ENCODE data around the gene EGFLAM.

Gene EGFLAM

GRCh38 chr5:38445374-38446028, 187.1 kb downstream of the EGFLAM start:
- peak in 7 of 56 donors; percentile 9 to 45 (median 21) for DNase-seq

DNA sequence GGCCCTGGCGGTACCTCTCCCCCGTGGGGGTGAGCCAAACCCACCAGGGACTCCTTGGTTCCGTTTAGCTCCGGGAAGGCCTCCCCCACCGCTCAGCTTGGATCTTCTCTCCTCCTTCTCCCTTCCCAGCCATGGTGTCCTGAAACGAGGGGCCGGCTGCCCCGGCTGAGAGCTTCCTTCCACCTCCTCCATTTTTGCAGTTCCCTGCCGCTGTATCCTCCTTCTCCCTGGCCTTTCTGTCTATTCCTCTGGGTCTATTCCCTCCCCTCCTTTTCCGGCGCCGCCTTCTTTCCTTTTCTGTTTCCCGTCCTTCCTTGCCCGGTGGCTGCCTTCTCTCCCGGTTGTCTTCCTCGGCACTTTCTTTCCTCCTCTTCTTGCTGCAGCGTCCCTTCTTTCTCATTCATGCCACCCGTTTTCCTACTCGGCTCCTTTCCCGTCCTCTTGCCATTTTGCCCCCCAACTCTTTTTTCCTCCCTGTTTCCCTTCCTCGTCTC, 187.7 kb downstream of the EGFLAM start:
- no peak for DNase-seq

- no peak for DNase-seq
Measured at GRCh38 chr5:38447056-38447455, 188.7 kb downstream of the EGFLAM start.

DNA sequence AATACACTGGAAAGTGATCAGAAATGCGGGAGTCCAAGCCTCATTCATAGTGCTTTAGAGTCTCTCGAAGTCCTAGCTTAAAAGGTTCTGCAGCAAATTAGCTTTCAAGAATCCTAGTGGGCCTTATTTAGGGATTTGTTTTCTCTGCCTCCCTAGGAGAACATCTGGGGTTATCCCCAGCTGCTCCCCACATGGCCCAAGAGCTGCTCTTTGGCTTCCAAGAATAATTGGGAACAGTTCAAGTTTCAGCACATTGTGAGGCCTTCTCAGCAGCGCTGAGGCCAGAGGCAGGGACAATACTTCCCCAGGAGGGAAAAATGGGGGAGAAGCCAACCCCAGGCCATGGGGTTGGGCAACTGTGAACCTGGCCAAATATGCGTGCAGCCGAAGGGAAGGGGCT, 189.4 kb downstream of the EGFLAM start:
- peak in 12 of 56 donors; percentile 13 to 53 (median 23) for DNase-seq

- DNase-seq: no peak
Measured at GRCh38 chr5:38448568-38449350, 190.4 kb downstream of the EGFLAM start.

- DNase-seq: no peak
Measured at GRCh38 chr5:38450627-38451026, 192.3 kb downstream of the EGFLAM start.

GRCh38 chr5:38451074-38451725, 192.8 kb downstream of the EGFLAM start:
- no peak for DNase-seq

DNA sequence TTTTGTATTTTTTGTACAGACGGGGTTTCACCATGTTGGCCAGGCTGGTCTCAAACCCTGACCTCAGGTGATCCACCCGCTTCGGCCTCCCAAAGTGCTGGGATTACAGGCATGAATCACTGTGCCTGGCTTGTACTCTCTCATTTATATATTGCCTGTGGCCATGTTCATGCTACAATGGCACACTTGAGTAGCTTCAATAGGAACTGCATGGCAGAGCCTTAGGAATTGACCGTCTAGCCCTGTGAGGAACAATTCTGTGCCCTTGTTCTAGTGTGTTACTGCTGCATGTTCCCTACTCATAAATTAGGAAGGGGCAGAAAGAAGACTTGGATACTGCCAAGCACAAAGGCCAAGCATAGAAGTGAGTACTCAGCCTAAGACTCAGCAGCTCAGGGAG, 193.8 kb downstream of the EGFLAM start:
- no peak for DNase-seq

- no peak for DNase-seq
Measured at GRCh38 chr5:38453506-38453905, 195.1 kb downstream of the EGFLAM start.

DNA sequence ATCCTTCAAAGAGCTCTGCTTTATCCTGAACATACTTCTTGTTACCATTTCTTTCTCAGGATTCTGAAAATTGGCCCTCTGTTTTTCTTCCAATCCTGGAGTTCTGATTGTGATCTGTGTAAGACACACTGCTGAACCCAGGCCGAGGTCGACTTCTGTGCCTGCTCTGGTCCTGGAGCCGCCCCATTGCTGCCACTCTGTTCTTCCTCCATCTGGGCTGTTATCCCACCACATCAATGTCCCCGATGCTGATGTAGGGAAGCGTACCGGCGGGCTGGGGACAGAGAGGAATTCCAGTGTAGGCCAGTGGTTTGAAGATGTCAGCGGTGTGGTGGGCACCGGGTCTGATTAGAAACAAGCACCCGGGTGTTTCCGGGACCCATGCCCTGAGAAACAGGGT, 195.6 kb downstream of the EGFLAM start:
- DNase-seq: no peak

GRCh38 chr5:38455796-38456330, 197.5 kb downstream of the EGFLAM start:
- no peak for DNase-seq

DNA sequence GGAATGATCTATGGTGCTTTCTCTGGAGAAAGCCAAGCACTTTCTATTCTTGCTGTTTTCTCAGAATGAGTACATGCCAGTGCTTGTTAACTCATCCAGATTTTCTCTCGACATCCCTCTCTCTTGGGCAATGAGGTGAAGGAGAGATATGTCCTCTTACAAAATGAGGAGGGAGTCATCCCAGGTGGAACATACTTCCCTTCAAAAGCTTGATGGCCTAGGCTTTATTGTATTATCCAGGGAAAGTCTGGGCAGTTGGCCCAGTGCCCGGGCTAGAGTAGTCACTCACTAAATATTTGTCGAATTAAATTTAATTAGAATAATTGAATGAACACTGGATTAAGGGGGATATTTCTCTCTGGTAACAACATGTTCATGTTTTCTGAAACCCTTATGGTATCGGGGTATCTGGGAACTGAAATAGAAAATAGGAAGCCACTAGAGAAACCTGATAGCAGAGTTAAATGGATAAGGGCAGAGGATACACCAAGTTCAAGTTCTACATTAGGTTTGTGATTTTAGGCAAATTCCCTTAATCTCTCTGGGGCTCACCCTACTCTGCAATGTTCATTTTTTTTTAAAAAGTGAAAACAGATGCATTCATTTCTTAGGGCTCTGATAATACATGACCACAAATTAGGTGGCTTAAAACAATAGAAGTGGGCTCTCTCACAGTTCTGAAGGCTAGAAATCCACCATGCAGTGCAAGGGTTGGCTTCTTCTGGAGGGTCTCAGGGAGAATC, 198.5 kb downstream of the EGFLAM start:
- DNase-seq: no peak

- DNase-seq: no peak
Measured at GRCh38 chr5:38458174-38458573, 199.8 kb downstream of the EGFLAM start.

DNA sequence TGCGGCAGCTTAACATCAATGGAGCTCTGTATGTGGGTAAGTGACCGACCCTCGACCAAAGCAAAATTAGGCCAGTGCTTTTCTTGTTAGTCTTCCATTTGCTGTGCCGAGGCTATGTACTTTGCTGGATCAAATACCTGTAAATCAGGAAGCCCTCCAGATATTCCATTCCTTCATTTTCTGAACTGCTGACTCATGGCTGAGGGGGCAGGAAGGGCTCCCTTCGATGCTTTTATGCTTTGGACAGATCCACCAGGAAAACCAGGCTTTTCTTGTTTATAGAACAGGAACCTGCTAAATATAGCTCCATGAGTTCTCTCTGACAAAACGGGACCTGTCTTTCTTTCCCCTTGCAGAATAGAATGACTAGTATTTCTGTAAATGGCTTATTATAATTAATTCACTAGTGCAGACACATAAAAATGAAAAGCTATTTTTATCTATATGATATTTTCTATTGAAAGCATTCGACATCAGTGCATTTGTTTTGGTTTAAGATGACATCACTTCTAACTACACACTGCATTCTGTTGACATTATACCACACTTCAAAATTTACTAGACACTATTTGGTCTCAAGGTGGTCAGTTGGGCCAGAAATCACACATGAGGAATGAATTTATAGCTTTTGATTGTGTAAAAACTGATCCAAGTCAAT, 204.7 kb downstream of the EGFLAM start:
- DNase-seq: peak in 1 of 56 donors; percentile 15

GRCh38 chr5:38463634-38464521, 205.5 kb downstream of the EGFLAM start:
- DNase-seq: peak in 1 of 56 donors; percentile 27

DNA sequence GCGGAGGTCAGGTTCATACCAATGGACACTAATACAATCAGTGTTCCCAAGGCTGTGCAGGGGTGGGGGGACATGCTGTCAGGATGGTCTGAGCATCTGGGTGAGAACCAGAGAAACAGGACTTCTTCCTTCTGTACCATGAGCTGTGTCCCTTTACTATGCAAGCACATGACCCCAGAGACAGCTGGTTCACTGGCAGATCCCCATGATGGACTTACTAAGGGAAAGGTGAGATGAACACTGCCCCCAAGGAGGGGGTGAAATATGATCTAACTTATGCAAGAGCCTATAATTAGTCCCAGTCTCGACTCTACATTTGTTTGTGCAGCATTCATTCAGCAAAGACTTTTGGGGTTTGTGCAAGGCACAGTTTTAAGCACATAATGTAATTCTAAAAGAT, 206.7 kb downstream of the EGFLAM start:
- DNase-seq: no peak

DNA sequence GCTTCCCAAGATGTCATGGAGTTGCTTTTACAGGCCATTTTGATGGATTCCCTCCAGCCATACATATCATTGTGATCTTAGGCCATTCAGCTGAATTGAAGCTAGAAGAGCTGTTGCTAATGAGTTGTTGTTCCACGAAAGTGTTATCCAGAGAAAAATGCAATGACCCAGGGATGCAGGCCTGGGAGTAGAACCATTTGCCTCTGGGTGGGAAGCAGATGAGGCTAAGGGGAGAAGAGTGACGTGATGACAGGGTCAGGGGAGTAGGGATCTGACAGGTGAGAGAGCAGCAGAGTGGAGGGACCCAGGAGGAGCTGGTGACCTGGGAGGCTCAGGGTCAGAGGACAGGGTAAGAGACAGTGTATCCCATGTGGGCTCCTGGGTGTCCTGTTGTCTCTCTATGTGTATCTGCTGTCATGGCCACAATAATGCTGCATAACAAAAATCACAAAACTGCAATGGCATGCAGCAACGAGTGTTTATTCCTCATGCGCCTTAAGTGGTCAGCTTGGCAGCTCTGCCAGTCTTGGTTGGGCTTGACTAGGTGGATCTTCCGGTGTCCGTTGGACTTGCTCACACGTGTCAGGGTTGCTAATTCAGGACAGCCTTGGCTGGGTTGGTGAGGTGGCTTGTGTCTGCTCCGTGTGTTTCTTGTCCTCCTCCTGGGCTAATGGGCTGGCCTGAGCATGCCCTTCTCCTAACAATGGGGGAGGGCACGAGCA, 207.5 kb downstream of the EGFLAM start:
- no peak for DNase-seq

GRCh38 chr5:38466424-38467189, 208.2 kb downstream of the EGFLAM start:
- DNase-seq: peak in 53 of 56 donors; percentile 23 to 86 (median 67)

All from nucleus accumbens (tissue), 56 donors.